Stimulated activated CD8-positive, alpha-beta memory T cell treated with anti-CD3 and anti-CD28 coated beads, Interleukin-7, amount 100 ng/mL, for 24 hours (primary cell): ENCODE results near the gene REXO1.

ENCODE experiments used
- DNase-seq: peaks from one replicate; pipeline ENCODE4 v3.0.0-alpha.2; 2020; ENCODE audit warnings: low read depth

Gene REXO1

GRCh38 chr19:1861599-1862031, 13.3 kb upstream of the REXO1 start:
- DNase-seq: no peak

GRCh38 chr19:1860821-1861598, 12.7 kb upstream of the REXO1 start:
- no peak for DNase-seq

GRCh38 chr19:1860042-1860775, 11.9 kb upstream of the REXO1 start:
- DNase-seq: no peak

GRCh38 chr19:1859331-1859781, 11.1 kb upstream of the REXO1 start:
- DNase-seq: no peak

- no peak for DNase-seq
These were observed 10.3 kb upstream of the REXO1 start for GRCh38 chr19:1858412-1859081.

GRCh38 chr19:1857648-1858326, 9.5 kb upstream of the REXO1 start:
- DNase-seq: no peak

GRCh38 chr19:1856698-1857603, 8.7 kb upstream of the REXO1 start:
- no peak for DNase-seq

- no peak for DNase-seq
These were observed 8.0 kb upstream of the REXO1 start for GRCh38 chr19:1856345-1856697.

GRCh38 chr19:1855828-1856255, 7.6 kb upstream of the REXO1 start:
- DNase-seq: no peak

GRCh38 chr19:1855040-1855827, 7.0 kb upstream of the REXO1 start:
- DNase-seq: peak; percentile 55

GRCh38 chr19:1854542-1855039, 6.3 kb upstream of the REXO1 start:
- DNase-seq: no peak

GRCh38 chr19:1854039-1854541, 5.8 kb upstream of the REXO1 start:
- DNase-seq: no peak

- peak; percentile 71 for DNase-seq
These were observed 5.2 kb upstream of the REXO1 start for GRCh38 chr19:1853295-1854038.

GRCh38 chr19:1852581-1853128, 4.4 kb upstream of the REXO1 start:
- DNase-seq: no peak

GRCh38 chr19:1851654-1852580, 3.6 kb upstream of the REXO1 start:
- no peak for DNase-seq

- no peak for DNase-seq
These were observed 2.7 kb upstream of the REXO1 start for GRCh38 chr19:1850809-1851653.

GRCh38 chr19:1849886-1850398, 1.7 kb upstream of the REXO1 start:
- no peak for DNase-seq
